Hepatocyte (in vitro differentiated cells): Measurements from ENCODE around the gene RP9.

Experiments used
- CTCF ChIP-seq: fragments of 200-600 bp; sonication (generic); IDR thresholded peaks from 2 replicates; pipeline ENCODE4 v1.5.1; 2016; ENCODE audit warnings: antibody characterized with exemption, mild to moderate bottlenecking; ENCODE audit not compliant: poor library complexity
- EZH2 ChIP-seq: fragments of 200-600 bp; sonication (generic); IDR thresholded peaks from 2 replicates; pipeline ENCODE4 v1.6.1; 2016; ENCODE audit warnings: antibody characterized with exemption, mild to moderate bottlenecking, borderline replicate concordance

GRCh38 chr7:33118383-33118782 is 9.2 kb upstream of the RP9 start:
- TF ChIP-seq CTCF, result no peak
- no peak for TF ChIP-seq EZH2
